Lower leg skin (tissue), 3 donors: ENCODE results near the gene ILDR2.

Experiments used
- POLR2A ChIP-seq, 2 donors: fragments of 450-650 bp; IDR thresholded peaks; one replicate each; pipeline ENCODE4 v1.6.1; 2016 to 2017; ENCODE audit warnings: antibody characterized with exemption in 2 of 2, mild to moderate bottlenecking in 1 of 2, moderate library complexity in 1 of 2
- TF ChIP-seq, protein P1 (sequence below), 3 donors: fragments of 450-650 bp; IDR thresholded peaks; one replicate each; pipeline ENCODE4 v1.5.1; 2016; ENCODE audit warnings: antibody characterized with exemption in 3 of 3, mild to moderate bottlenecking in 3 of 3, moderate library complexity in 2 of 3

DNA sequence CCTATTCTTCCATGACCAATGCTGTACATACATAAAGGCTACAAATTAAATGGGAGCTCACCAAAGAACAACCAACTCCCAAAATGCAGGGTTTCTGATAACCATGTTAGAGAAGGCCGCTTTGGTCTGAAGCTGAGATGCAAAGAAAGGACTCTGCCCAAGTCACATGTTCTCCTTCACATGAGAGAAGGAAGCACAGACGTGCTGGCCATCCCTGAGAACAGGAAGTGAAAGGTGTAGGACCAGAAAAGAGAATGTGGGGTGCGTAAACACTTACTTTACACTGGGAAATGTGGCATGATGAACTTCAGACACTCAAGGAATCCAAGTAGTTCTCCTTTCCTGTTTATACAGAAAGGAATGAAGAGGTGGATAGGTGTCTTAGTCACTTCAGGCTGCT is 67.6 kb downstream of the ILDR2 start:
- TF ChIP-seq, protein P1, sequence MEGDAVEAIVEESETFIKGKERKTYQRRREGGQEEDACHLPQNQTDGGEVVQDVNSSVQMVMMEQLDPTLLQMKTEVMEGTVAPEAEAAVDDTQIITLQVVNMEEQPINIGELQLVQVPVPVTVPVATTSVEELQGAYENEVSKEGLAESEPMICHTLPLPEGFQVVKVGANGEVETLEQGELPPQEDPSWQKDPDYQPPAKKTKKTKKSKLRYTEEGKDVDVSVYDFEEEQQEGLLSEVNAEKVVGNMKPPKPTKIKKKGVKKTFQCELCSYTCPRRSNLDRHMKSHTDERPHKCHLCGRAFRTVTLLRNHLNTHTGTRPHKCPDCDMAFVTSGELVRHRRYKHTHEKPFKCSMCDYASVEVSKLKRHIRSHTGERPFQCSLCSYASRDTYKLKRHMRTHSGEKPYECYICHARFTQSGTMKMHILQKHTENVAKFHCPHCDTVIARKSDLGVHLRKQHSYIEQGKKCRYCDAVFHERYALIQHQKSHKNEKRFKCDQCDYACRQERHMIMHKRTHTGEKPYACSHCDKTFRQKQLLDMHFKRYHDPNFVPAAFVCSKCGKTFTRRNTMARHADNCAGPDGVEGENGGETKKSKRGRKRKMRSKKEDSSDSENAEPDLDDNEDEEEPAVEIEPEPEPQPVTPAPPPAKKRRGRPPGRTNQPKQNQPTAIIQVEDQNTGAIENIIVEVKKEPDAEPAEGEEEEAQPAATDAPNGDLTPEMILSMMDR (IDR thresholded peaks at IDR 0.05) = no peak
- no peak for TF ChIP-seq POLR2A (IDR thresholded peaks at IDR 0.05)
